CD14-positive monocyte (primary cell): ENCODE data around the gene PLOD3. TPM values are rescaled to one million over a fixed set of nuclear protein-coding genes. Genes with fewer than 3 reads are reported as not detected.

Experiments used
- DNase-seq, 3 donors: peaks; one replicate each; pipeline ENCODE4 v3.0.0-alpha.2; 2011 to 2022
- H2AFZ ChIP-seq: 2 replicates; pipeline ENCODE4 v1.6.0; 2012; ENCODE audit warnings: mild to moderate bottlenecking, low read depth, low read length, inconsistent platforms; ENCODE audit not compliant: insufficient read depth, poor library complexity, severe bottlenecking
- H3K27ac ChIP-seq, 2 donors: 1 replicate in 1 of 2; 2 replicates in 1 of 2; pipeline ENCODE4 v1.5.1; 2012 to 2013; ENCODE audit warnings: low read length in 2 of 2, control low read depth in 1 of 2, inconsistent platforms in 1 of 2, low read depth in 1 of 2, mild to moderate bottlenecking in 1 of 2
- H3K27me3 ChIP-seq, 2 donors: one replicate each; pipeline versions ENCODE4 v1.6.0 to v1.6.1; 2011 to 2013; ENCODE audit warnings: low read length in 2 of 2; ENCODE audit not compliant: control insufficient read depth in 2 of 2, insufficient read depth in 2 of 2
- H3K36me3 ChIP-seq, 2 donors: replicated peaks in 1 of 2; 1 replicate in 1 of 2; 2 replicates in 1 of 2; pipeline versions ENCODE4 v1.5.1 to v1.6.1; 2012 to 2013; ENCODE audit warnings: low read length in 2 of 2, control low read depth in 1 of 2, inconsistent platforms in 1 of 2, mild to moderate bottlenecking in 1 of 2; ENCODE audit not compliant: insufficient read depth in 2 of 2, control insufficient read depth in 1 of 2
- H3K4me1 ChIP-seq, 2 donors: 1 replicate in 1 of 2; 2 replicates in 1 of 2; pipeline versions ENCODE4 v1.5.1 to v1.6.1; 2012 to 2013; ENCODE audit warnings: low read length in 2 of 2, control low read depth in 1 of 2, inconsistent platforms in 1 of 2, mild to moderate bottlenecking in 1 of 2, moderate library complexity in 1 of 2; ENCODE audit not compliant: insufficient read depth in 2 of 2, control insufficient read depth in 1 of 2
- H3K4me2 ChIP-seq: replicated peaks from 2 replicates; pipeline ENCODE3; 2012; ENCODE audit warnings: low read length, moderate library complexity, mild to moderate bottlenecking; ENCODE audit not compliant: poor library complexity, severe bottlenecking; ENCODE audit errors: extremely low read depth
- H3K4me3 ChIP-seq, 3 experiments: fragments of 200-600 bp in 1 of 3; sonication (generic) in 1 of 3; replicated peaks in 1 of 3; 1 replicate in 2 of 3; 2 replicates in 1 of 3; pipeline ENCODE4 v1.5.1; 2011 to 2013; ENCODE audit warnings: low read length in 3 of 3, mild to moderate bottlenecking in 3 of 3, control low read depth in 2 of 3, low read depth in 2 of 3, inconsistent platforms in 1 of 3, moderate library complexity in 1 of 3
- H3K79me2 ChIP-seq: 2 replicates; pipeline ENCODE4 v1.6.0; 2012; ENCODE audit warnings: mild to moderate bottlenecking, control low read depth, inconsistent platforms, low read length, moderate library complexity; ENCODE audit not compliant: insufficient read depth
- H3K9ac ChIP-seq: 2 replicates; pipeline ENCODE4 v1.6.0; 2017; ENCODE audit warnings: low read length, mild to moderate bottlenecking; ENCODE audit not compliant: insufficient read depth, poor library complexity, severe bottlenecking
- H3K9me3 ChIP-seq, 2 donors: replicated peaks in 1 of 2; 1 replicate in 1 of 2; 2 replicates in 1 of 2; pipeline versions ENCODE4 v1.5.1 to v1.6.1; 2012 to 2013; ENCODE audit warnings: low read length in 2 of 2, control low read depth in 1 of 2; ENCODE audit not compliant: control insufficient read depth in 1 of 2, insufficient read depth in 1 of 2
- H4K20me1 ChIP-seq: 2 replicates; pipeline ENCODE4 v1.6.0; 2012; ENCODE audit warnings: mild to moderate bottlenecking, low read length, control low read depth, moderate library complexity; ENCODE audit not compliant: insufficient read depth
- H3K27ac Mint-ChIP-seq, 7 donors: one replicate each; pipeline ENCODE4 v1.8.0; 2020; ENCODE audit warnings: mild to moderate bottlenecking in 7 of 7, mixed read lengths in 7 of 7, moderate library complexity in 6 of 7, inconsistent platforms in 2 of 7
- H3K27me3 Mint-ChIP-seq, 3 donors: one replicate each; pipeline ENCODE4 v1.8.0; 2021 to 2022; ENCODE audit warnings: low read depth in 3 of 3, mild to moderate bottlenecking in 3 of 3, mixed read lengths in 3 of 3, moderate library complexity in 3 of 3, inconsistent platforms in 1 of 3
- H3K36me3 Mint-ChIP-seq, 2 donors: one replicate each; pipeline ENCODE4 v1.8.0; 2020; ENCODE audit warnings: mixed read lengths in 2 of 2, inconsistent platforms in 1 of 2, mild to moderate bottlenecking in 1 of 2
- H3K4me1 Mint-ChIP-seq: one replicate; pipeline ENCODE4 v1.8.0; 2020; ENCODE audit warnings: mild to moderate bottlenecking, mixed read lengths
- H3K4me3 Mint-ChIP-seq, 2 donors: one replicate each; pipeline ENCODE4 v1.8.0; 2020; ENCODE audit warnings: mild to moderate bottlenecking in 2 of 2, mixed read lengths in 2 of 2, moderate library complexity in 1 of 2
- H3K9me3 Mint-ChIP-seq, 7 donors: one replicate each; pipeline ENCODE4 v1.8.0; 2020 to 2022; ENCODE audit warnings: mixed read lengths in 7 of 7, mild to moderate bottlenecking in 6 of 7, moderate library complexity in 6 of 7, inconsistent platforms in 2 of 7
- CTCF ChIP-seq: fragments of 200-600 bp; IDR thresholded peaks from one replicate; pipeline ENCODE4 v1.8.0; 2022; ENCODE audit warnings: antibody characterized with exemption, mild to moderate bottlenecking
- WGBS: methylation state at CpG from one replicate; pipeline ENCODE4 v1.1.5; 2013; ENCODE audit warnings: missing lambda C conversion rate; ENCODE audit not compliant: insufficient coverage; 5-methylcytosine and 5-hydroxymethylcytosine counted together
- intact Hi-C, 2 donors: fragments of 100-400 bp; cut with micrococcal nuclease; formaldehyde crosslinking; loops; one replicate each; pipeline versions ENCODE4 v1.15.0 to v1.15.1; 2023
- polyA plus RNA-seq, 3 donors: library from polyadenylated mRNA; depleted of rRNA in 1 of 3; unstranded in 2 of 3; stranded (reverse) in 1 of 3; fragments of 300-500 nt in 2 of 3; fragments of >200 nt in 1 of 3; fragmentation: Illumina TruSeq in 2 of 3; gene quantifications; 1 replicate in 2 of 3; 2 replicates in 1 of 3; pipeline ENCODE4 v1.2.3, GENCODE V29; 2012 to 2021

The PLOD3 gene
- polyA plus RNA-seq, 3 donors: 26.9 to 70.1 (median 28.1) TPM

- peaks cover 56 to 83% of the 10 kb centered on the region in 2 donors for H3K36me3 Mint-ChIP-seq
- WGBS: 98% methylated on average over 9 of the region's 14 CpGs
These were observed 8.6 kb downstream of the PLOD3 start for GRCh38 chr7:101208794-101209193.

GRCh38 chr7:101207459-101207858, 9.9 kb downstream of the PLOD3 start:
- H3K27ac Mint-ChIP-seq: no peak overlapping the region

More at GRCh38 chr7:101208794-101209193, 8.6 kb downstream of the PLOD3 start:
- intact Hi-C loops: no loop called here
- no peak for TF ChIP-seq CTCF
- Histone ChIP-seq H3K9ac (no peak overlapping the region), H3K79me2 (no peaks in the 10 kb centered on the region), H3K36me3 (peaks cover 68 to 74% of the 10 kb centered on the region in 2 donors), H3K27me3 (no peaks in the 10 kb centered on the region), H3K9me3 (no peaks in the 10 kb centered on the region), H3K27ac (no peak overlapping the region), H3K4me2 (no peak overlapping the region), H4K20me1 (no peaks in the 10 kb centered on the region), H3K4me3 (no peak overlapping the region), H2AFZ (no peak overlapping the region), H3K4me1 (peaks cover 12 to 14% of the 10 kb centered on the region in 2 donors)
- Mint-ChIP-seq H3K27me3 (peaks cover under 1 to 3% (median 3%) of the 10 kb centered on the region in 3 donors), H3K4me3 (no peak overlapping the region), H3K4me1 (peaks cover 7% of the 10 kb centered on the region), H3K27ac (peak overlapping the region in 1 of 7 donors; percentile 5), H3K9me3 (no peaks in the 10 kb centered on the region)
- no peak for DNase-seq

More at GRCh38 chr7:101207459-101207858, 9.9 kb downstream of the PLOD3 start:
- no peak overlapping the region for H3K9ac ChIP-seq
- Mint-ChIP-seq H3K4me3 (no peak overlapping the region), H3K9me3 (no peaks in the 10 kb centered on the region), H3K27me3 (peaks cover 12 to 13% (median 13%) of the 10 kb centered on the region in 3 donors), H3K4me1 (peaks cover 18% of the 10 kb centered on the region), H3K36me3 (peaks cover 52 to 77% of the 10 kb centered on the region in 2 donors)
- H3K4me2 ChIP-seq: no peak overlapping the region
- WGBS: 95% methylated on average over 16 of the region's 17 CpGs
- no peak overlapping the region for H3K4me3 ChIP-seq
- H4K20me1 ChIP-seq: no peaks in the 10 kb centered on the region
- TF ChIP-seq CTCF: no peak
- peaks cover 19 to 23% of the 10 kb centered on the region in 2 donors for H3K4me1 ChIP-seq
- H3K9me3 ChIP-seq: no peaks in the 10 kb centered on the region
- H3K27me3 ChIP-seq: peaks cover under 1 to 10% of the 10 kb centered on the region in 2 donors
- peaks cover 58 to 61% of the 10 kb centered on the region in 2 donors for H3K36me3 ChIP-seq
- H3K79me2 ChIP-seq: no peaks in the 10 kb centered on the region
- H3K27ac ChIP-seq: no peak overlapping the region
- no peak overlapping the region for H2AFZ ChIP-seq
- intact Hi-C loops: no loop called here
- no peak for DNase-seq
